Stimulated activated CD4-positive, alpha-beta T cell treated with anti-CD3 and anti-CD28 coated beads, Interleukin-12 subunit alpha, Interleukin-12 subunit beta, amount 100 ng/mL, for 4 hours (primary cell): ENCODE data around the gene PKN1.

Source experiments
- DNase-seq: peaks from one replicate; pipeline ENCODE4 v3.0.0-alpha.2; 2020

PKN1 gene

DNA sequence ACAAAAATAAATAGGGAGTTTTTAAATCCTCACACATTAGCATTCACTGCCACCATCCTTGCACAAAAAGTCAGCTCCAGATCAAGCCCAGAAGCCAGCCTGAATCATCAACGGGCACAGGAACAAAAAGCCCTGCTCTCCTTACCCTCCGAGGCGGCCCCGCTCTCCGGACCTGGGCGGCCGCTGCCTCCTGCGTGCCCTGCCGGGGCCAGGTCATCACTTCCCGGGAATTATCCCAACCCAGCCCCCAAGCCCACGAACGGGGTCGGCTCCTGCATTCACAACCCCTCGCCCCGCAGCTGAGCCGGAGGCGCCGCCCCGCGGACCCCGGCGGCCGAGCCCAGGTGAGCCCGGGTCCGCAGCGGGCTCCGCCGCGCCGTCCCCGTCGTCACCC, 84.3 kb downstream of the PKN1 start:
- DNase-seq: no peak

DNA sequence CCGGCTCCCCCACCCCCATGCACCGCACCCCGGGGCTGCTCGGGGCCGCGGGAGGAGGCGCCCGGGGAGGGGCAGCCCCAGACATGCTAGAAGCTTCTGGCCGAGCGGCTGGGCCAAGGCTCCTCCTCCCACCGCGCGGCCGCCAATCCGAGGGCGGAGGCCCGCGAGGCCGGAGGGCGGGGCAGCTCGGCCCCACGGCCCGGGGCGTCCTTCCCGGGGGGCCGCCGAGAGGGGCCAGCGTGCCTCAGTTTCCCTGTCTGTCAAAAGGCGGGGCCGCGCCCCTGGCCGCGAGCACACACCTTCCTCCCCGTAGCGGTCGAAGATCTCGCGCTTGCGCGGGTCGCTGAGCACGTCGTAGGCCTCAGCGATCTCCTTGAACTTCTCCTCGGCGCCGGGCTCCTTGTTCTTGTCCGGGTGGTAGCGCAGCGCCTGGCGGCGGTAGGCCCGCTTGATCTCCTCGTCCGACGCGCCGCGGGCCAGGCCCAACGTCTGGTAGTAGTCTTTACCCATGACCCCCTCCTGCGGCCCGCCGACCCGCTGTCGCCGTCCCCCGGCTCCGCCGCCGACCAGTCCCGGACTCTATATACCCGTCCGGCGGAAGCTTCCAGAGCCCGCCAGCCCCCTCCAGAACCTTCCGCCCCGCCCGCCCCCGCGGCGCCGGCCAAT, 84.9 kb downstream of the PKN1 start, which contains the start of gene DNAJB1:
TSS of gene DNAJB1 (minus strand) at position 558 of the 666 bp plus-strand sequence. CDS start at position 510, 48 bp downstream.
- DNase-seq: peak; percentile 66

DNA sequence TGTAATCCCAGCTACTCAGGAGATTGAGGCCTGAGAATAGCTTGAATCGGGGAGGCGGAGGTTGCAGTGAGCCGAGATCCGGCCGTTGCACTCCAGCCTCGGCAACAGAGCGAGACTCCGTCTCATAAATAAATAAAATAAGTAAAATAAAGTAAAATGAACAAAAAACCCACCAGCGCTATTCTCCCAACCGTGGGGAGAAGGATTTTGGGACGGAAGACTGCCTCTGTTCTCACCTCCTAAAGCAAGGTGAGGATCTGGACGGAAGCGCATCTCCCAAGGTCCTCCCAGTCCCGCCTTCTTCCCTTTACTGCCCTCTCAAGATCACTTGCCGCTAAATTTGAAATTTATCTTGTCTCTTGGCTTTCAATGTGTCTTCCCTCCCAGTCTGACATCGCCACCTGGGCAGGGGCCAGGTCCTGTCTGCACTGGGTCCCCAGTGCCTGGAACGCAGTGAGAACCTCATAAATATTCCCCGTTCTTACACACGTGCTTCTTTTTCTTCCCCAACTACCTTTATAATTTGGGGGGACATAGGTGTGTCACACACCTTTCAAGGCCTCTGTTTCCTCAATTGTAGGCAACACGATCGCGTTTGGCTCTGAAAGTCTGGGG, 86.2 kb downstream of the PKN1 start:
- DNase-seq: no peak

DNA sequence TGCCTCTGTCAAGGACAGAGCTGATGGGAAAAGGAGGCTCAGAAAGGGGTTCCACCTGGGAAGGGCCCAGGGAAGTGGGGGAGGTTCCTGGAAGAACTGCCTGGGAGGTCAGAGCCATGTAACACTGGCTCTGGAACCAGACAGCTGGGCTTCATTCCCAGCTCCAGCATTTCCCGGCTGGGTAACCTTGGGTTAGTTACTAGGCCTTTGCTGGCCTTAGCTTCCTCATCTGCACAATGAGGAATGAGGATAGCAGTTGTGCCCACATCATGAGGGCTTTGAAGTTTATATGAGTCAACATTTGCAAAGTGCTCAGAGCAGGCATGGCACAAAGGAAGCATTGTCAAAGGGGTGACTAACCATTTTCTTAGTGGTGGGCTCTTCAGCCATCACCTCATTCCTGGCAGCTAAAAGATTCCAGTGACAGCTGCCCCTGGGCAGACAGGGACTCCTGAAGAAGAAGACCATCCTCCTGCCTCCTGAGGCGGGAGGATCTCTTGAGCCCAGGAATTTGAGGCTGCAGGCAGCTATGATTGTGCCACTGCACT, 86.8 kb downstream of the PKN1 start:
- no peak for DNase-seq

DNA sequence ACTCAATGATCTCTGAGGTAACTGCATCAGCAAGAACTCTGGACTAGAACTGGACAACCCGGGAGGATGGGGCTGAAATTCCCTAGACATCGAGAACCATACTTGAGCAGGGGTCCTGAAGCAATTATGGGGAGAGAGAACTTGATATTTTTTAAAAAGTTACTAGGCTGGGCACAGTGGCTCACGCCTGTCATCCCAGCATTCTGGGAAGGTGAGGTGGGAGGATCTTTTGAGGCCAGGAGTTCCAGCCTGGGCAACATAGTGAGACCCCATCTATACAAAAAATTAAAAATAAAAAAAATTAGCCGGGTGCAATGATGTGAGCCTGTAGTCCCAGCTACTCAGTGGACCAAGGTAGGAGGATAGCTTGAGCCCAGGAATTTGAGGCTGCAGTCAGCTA, 87.4 kb downstream of the PKN1 start:
- DNase-seq: no peak
